ENCODE data around the gene NDRG4.

Gene NDRG4

DNA sequence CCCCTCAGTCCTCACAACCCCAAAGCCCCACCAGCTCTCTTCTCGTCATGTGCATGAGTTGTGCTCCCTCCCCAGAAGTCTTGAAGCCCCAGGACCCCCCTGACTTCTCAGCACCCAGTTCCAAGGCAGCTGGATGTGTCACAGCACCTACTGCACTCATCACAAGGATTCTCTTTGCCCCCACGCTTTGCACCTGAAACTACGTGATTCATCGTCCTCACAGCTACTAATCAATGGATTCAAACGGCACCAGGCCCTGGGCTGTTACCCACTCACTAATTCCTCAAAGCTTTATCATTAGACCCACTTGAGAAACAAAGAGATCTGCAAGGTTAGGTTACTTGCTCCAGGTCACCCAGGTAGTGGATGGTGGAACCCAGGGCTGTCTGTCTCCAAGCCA is 45.1 kb upstream of the NDRG4 start:
- in situ Hi-C loops (cut with MboI; ENCODE audit: low sequenced_read_pairs, unreplicated experiment), result no loop called here
- TF ChIP-seq, protein P1, sequence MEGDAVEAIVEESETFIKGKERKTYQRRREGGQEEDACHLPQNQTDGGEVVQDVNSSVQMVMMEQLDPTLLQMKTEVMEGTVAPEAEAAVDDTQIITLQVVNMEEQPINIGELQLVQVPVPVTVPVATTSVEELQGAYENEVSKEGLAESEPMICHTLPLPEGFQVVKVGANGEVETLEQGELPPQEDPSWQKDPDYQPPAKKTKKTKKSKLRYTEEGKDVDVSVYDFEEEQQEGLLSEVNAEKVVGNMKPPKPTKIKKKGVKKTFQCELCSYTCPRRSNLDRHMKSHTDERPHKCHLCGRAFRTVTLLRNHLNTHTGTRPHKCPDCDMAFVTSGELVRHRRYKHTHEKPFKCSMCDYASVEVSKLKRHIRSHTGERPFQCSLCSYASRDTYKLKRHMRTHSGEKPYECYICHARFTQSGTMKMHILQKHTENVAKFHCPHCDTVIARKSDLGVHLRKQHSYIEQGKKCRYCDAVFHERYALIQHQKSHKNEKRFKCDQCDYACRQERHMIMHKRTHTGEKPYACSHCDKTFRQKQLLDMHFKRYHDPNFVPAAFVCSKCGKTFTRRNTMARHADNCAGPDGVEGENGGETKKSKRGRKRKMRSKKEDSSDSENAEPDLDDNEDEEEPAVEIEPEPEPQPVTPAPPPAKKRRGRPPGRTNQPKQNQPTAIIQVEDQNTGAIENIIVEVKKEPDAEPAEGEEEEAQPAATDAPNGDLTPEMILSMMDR (IDR thresholded peaks at IDR 0.05; ENCODE audit: borderline replicate concordance, control extremely low read depth, extremely low read depth, insufficient read depth, missing control alignments), result no peak
- DNase-seq (ENCODE audit: low spot score), result no peak

DNA sequence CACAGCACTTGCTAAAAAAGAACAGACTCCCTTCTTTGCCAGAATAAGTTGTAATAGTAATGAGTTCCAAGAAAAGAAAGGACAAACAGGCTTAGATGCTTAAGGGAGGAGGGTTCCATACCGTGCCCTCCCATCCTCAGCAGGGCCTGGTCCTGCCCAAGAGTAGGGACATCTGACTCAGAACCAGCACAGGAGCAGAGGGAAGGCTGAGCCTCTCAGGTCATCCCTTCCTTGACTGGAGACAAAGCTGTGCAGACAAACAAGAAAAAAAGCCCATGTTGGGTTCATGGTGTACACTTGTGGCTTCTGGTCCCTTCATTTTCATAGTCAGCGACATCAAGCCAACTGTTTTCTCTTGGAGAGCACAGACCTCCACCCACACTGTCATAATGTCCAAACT is 44.2 kb upstream of the NDRG4 start:
- in situ Hi-C loops (cut with MboI; ENCODE audit: low sequenced_read_pairs, unreplicated experiment), result no loop called here
- DNase-seq (ENCODE audit: low spot score), result no peak
- TF ChIP-seq, protein P1 (IDR thresholded peaks at IDR 0.05; ENCODE audit: borderline replicate concordance, control extremely low read depth, extremely low read depth, insufficient read depth, missing control alignments), result no peak

DNA sequence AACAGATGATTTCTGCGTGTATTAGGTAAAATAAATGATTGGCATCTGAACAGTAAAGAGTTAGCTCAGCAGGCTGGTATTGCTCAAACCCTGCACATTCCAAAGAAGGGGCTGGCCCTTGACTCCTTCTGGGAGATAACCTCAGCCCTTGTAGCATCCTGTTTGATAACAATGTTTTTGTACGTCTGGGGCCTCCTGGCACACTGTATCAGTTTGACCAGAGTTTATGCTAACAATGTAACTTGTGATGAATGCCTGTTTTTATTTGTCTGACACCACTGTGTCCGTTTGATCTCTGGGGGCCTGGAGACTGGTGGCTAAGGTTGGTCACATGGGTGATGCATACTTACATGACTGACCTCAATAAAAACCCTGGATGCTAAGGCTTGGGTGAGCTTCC is 43.8 kb upstream of the NDRG4 start:
- TF ChIP-seq, protein P1 (IDR thresholded peaks at IDR 0.05; ENCODE audit: borderline replicate concordance, control extremely low read depth, extremely low read depth, insufficient read depth, missing control alignments), result no peak
- DNase-seq (ENCODE audit: low spot score), result no peak
- in situ Hi-C loops (cut with MboI; ENCODE audit: low sequenced_read_pairs, unreplicated experiment), result no loop called here

DNA sequence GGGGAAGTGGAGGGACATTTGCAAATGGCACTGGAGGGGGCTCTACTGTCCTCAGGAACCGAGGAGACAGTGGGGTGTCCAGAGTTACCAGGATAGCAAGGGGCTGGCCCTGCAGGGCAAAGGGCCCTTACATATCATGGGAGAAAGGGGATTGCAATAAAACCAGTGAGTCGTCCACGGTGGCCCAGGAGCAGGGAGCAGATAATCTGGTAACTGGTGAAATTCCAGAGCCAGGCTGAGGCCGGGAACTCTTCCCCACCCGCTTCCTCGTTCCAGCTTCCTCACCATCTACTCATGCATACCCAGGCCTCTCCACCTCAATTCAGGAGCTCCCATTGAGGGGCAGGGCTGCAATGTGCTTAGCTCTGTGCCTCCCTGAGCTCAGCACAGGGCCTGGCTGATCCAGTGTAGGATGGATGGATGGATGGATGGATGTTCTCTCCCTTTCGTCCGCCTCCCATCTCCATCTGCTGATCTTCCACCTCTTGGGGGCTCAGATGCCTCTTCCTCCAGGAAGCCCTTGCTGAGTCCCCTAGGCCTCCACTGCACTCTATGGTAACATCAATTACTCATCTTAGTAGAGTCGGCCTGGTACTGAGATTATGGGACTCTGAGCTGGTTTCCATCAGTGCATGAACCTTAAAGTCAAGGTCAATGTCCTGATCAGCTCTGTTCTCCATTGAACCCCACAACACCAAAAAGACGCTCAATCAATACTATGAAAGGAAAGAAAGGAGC is 41.2 kb upstream of the NDRG4 start:
- in situ Hi-C loops (cut with MboI; ENCODE audit: low sequenced_read_pairs, unreplicated experiment), result no loop called here
- TF ChIP-seq, protein P1 (IDR thresholded peaks at IDR 0.05; ENCODE audit: borderline replicate concordance, control extremely low read depth, extremely low read depth, insufficient read depth, missing control alignments), result no peak

DNA sequence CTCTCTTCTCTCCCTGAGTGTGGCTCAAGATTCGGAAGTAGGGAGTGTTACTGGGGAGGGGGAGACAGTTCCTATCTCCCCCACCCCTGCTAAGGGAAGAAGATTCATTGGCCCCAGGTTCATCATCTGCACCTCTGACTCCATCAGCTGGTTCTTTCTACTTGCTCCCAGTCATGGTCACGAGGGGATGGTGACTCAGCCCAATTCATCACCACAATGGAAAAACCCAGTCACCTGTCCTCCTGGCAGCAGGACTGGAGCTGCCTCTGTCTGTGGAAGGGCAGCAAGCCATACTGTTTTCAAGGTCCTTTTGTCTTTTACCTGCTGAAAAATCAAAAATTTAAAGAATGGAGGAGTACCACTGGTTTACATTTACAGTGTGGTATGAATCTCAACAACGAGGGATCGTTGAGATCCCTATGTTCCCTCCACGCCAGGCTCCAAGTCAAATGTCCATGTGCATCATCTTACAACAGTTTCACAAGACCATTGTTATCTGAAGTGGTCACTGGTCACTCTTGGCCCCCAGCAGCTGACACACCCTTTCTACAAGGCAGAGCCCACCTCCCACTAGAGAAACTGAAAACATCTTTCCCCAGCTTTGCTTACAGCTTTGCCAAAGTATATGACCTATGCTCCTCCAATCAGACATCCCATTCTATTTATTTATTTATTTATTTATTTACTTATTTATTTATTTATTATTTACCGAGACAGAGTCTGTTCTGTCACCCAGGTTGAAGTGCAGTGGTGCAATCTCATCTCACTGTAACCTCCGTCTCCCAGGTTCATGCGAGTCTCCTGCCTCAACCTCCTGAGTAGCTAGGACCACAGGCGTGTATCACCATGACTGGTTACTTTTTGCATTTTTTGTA is 40.4 kb upstream of the NDRG4 start:
- DNase-seq (ENCODE audit: low spot score), result no peak
- in situ Hi-C loops (cut with MboI; ENCODE audit: low sequenced_read_pairs, unreplicated experiment), result no loop called here
- TF ChIP-seq, protein P1 (IDR thresholded peaks at IDR 0.05; ENCODE audit: borderline replicate concordance, control extremely low read depth, extremely low read depth, insufficient read depth, missing control alignments), result no peak

More for the DNA sequence above, 41.2 kb upstream of the NDRG4 start:
- DNase-seq (ENCODE audit: low spot score), result no peak

DNA sequence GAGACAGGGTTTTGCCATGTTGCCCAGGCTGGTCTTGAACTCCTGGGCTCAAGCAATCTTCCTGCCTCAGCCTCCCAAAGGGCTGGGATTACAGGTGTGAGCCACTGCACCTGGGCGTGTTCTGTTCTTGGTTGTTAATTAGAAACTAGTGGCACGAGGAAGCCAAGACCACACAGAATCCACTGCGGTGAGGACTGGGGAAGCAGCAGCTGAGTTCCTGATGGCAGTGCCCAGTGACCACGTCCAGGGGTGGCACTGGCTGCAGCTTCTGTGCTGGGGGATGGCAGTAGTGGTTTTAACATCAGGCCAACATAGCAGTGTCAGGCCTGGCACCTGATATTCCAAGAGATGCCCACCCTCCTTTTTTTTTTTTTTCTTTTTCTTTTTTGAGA is 39.7 kb upstream of the NDRG4 start:
- no peak for DNase-seq (ENCODE audit: low spot score)
- TF ChIP-seq, protein P1 (IDR thresholded peaks at IDR 0.05; ENCODE audit: borderline replicate concordance, control extremely low read depth, extremely low read depth, insufficient read depth, missing control alignments), result no peak
- in situ Hi-C loops (cut with MboI; ENCODE audit: low sequenced_read_pairs, unreplicated experiment), result no loop called here

All from GM13976 (cell line).